Nasal cavity respiratory epithelium epithelial cell of viscerocranial mucosa (primary cell): Measurements from ENCODE around the gene IL10. TPM values are rescaled to one million over a fixed set of nuclear protein-coding genes. Genes with fewer than 3 reads are reported as not detected.

Source experiments
- total RNA-seq: library from RNA; depleted of rRNA; stranded (reverse); fragments of >200 nt; gene quantifications from 2 replicates; pipeline ENCODE4 v1.2.3, GENCODE V29; 2014

IL10 gene
- not detected in 2 replicates for total RNA-seq

DNA sequence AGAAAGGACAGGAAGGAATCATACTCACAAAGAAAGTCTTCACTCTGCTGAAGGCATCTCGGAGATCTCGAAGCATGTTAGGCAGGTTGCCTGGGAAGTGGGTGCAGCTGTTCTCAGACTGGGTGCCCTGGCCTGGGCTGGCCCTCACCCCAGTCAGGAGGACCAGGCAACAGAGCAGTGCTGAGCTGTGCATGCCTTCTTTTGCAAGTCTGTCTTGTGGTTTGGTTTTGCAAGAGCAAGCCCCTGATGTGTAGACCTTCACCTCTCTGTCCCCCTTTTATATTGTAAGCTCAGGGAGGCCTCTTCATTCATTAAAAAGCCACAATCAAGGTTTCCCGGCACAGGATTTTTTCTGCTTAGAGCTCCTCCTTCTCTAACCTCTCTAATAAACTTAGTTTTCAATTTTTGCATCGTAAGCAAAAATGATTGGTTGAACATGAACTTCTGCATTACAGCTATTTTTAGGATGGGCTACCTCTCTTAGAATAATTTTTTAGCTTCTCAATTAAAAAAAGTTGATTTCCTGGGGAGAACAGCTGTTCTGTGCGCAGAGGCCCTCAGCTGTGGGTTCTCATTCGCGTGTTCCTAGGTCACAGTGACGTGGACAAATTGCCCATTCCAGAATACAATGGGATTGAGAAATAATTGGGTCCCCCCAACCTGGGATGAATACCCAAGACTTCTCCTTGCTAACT is at the start of gene IL10:
Gene IL10 (minus strand): TSS at position 252 of the 695 bp plus-strand sequence. CDS start 59 bp downstream, at position 193.

DNA sequence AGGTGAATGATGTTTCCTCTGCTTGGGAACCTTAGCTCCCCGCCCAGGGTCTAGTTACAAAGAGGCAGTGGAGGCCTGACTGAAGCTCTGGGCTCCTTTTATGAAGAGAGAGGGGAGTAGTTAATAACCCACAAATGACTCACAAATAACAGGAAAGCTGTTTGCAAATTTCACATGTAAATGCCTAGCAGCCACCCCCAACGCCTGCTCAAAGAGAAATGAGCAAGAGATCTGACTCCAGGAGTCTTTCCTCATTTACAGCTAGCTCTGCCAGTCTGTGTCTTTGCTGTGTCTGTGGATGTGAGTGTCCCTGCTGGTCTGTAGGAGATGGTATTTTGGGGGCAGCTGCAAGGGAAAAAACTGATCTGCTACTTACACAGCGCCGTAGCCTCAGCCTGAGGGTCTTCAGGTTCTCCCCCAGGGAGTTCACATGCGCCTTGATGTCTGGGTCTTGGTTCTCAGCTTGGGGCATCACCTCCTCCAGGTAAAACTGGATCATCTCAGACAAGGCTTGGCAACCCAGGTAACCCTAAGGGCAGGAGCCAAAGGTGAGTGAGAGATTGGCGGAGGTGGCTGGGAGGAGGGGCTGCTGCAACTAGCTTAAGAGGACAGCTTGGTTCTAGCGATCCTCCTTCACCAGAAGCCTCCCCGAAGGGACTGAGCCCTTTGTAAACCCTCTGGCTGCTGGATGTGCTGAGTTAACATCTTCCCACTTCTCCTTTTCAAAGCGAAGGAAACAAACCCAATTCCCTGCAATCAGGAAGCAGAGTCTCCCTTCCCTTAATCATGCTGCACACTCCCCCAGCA is 1.6 kb downstream of the IL10 start, which contains the start of gene IL19:
Gene IL19 (plus strand): TSS at position 243 of the 807 bp plus-strand sequence. CDS start 65,890 bp downstream, outside the sequence.

Other genes starting within 250 kb of the IL10 start
- 49.6 and 62.0 TPM in 2 replicates for gene EIF2D, start 160.0 kb downstream of the IL10 start, total RNA-seq
- gene DYRK3, start 137.0 kb downstream of the IL10 start, total RNA-seq: 25.9 and 60.5 TPM in 2 replicates
- 40.3 and 66.2 TPM in 2 replicates for gene MAPKAPK2, start 87.6 kb downstream of the IL10 start, total RNA-seq
- gene IL19, start 1.7 kb downstream of the IL10 start, total RNA-seq: not detected in 2 replicates
- gene IL20, start 93.1 kb upstream of the IL10 start, total RNA-seq: 0.43 and 3.8 TPM in 2 replicates
- gene IL24, start 124.9 kb upstream of the IL10 start, total RNA-seq: 0.50 and 5.8 TPM in 2 replicates
- gene FCMR, start 149.4 kb upstream of the IL10 start, total RNA-seq: 0.34 and 0.36 TPM in 2 replicates
- 1.7 and 14.5 TPM in 2 replicates for gene PIGR, start 174.0 kb upstream of the IL10 start, total RNA-seq
- gene FCAMR, start 198.0 kb upstream of the IL10 start, total RNA-seq: under 0.01 TPM in 1 of 2 replicates, not detected in the other